ENCODE measurements around the gene ATG7.
"Not testable (repeated sequence)": the region's sequence is repeated elsewhere in the genome, so short reads cannot be mapped to it uniquely, and the experiment has no call there.

The ATG7 gene

DNA sequence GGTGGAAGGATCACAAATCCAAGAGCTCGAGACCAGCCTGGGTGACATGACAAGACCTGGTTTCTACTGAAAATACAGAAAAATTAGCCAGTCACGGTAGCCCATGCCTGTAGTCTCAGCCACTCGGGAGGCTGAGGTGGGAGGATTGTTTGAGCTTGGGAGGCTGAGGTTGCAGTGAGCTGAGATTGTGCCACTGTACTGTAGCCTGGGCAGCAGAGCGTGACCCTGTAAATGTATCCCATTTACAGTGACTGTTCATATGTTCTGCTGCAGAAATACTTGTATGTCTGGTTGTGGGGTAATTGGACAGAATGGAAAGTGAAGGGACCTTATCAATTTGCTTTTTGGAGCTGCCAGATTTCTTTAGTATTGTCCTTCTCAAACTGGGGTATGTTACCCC lies 24.9 kb downstream of the ATG7 start:
- DNase-seq = no peak

DNA sequence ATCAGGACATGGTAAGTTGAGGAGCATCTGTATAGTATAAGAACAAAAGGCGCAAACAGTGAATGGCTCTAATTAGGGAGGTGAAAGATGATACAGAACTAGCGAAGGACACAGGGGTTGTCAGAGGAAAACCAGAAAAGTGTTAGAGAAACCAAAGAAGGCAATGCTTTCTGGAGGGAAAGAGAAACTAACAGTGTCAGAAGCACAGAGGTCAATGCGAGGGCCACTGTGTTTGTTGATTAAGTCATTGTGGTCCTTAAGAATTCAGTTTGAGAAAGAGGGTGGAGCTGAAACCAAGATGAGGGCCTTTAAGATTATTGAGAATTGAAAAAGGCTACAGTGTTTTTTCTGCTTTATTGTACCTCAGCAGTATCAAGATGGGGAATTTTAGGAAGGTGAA lies 28.8 kb downstream of the ATG7 start:
- DNase-seq = no peak

DNA sequence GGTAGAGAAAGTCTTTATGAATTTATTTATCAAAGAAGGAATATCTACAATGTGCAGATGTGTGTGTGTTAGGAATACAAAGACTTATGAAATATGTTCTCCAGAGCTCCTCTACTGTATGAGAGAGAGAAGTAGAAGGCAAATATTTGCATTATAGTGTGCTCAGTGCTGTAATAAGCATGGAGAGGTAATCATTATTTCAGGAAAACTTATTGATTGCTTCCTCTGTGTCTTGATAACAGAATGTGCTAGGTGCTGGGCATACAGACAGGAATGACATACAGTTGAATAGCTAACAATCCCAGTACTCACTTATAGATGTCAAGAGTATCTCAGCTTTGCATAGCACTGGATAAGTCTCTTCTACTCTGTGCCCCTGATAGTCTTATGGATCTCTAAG lies 30.2 kb downstream of the ATG7 start:
- DNase-seq = no peak

DNA sequence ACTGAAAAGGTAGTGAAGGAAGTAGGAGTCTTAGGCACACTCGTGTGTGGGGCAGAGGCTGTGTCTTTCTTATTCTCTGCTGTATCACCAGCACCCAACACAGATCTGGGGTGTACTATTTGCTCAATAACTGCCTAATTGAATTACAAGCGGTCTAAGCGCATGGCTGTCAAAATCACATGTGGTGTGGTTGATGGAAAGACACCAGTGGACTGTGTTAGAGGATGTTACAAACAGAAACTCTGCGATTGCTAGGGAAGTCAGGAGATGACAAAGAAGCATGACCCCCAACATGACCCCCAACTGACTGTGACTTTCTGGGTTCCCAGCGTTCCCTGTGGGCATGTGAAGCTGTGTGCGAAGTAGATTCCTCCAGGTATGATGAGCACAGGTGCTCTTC lies 32.0 kb downstream of the ATG7 start:
- peak; percentile 73 to 89 (median 76) for DNase-seq

DNA sequence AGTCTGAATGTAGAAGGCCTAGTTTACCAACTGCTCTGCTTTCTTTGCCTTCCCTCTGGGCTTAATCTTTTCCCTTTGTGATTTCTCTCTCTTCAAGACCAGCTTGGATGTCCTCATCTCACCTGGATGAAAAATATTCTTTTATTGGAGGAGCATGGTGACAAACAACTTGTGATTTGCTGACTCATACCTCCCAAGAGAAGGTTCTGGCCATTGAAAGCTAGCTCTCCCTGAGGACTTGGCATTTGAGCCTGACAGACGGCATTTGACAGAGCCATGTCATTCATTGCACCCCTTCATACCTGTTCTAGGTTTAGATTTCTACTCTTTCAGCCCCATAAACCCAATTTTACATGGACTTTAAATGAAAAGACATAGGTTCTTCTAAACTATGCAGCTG lies 33.3 kb downstream of the ATG7 start:
- peak in 1 of 4 experiments; percentile 24 for DNase-seq

DNA sequence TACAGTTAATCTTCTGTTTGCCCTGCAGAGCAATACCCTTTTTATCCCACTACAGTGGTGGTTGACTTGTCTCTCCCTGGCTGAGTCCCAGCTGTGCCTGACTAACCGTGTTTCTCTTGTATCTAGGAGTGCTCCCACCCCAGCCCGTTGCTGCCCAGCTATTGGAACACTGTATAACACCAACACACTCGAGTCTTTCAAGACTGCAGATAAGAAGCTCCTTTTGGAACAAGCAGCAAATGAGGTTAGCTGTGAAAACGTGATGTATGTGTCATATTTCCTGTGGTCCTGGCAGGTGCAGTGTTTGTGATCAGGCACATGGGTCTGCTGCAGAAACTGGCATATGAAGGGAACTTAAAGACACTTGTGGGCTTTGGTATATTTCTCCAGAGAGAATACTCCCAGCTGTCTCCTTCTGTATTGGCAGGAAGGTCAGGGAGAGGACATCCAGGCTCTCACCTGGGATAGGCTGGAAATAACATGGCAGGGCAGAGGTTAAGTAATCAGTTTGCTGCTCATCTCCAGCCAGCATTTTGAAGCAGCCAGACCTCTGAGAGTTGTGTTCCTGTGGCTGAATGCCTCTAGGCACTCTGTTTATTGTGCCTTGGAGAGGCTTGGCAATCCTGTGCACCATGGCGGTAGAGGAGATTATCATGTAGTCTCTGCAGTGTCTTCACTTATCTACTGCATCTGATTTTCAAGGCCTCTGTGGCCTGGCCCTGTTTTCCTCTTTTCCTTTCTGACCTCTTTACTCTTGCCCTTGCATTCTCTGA lies 34.8 kb downstream of the ATG7 start:
- peak in 3 of 4 experiments; percentile 14 to 28 (median 21) for DNase-seq

DNA sequence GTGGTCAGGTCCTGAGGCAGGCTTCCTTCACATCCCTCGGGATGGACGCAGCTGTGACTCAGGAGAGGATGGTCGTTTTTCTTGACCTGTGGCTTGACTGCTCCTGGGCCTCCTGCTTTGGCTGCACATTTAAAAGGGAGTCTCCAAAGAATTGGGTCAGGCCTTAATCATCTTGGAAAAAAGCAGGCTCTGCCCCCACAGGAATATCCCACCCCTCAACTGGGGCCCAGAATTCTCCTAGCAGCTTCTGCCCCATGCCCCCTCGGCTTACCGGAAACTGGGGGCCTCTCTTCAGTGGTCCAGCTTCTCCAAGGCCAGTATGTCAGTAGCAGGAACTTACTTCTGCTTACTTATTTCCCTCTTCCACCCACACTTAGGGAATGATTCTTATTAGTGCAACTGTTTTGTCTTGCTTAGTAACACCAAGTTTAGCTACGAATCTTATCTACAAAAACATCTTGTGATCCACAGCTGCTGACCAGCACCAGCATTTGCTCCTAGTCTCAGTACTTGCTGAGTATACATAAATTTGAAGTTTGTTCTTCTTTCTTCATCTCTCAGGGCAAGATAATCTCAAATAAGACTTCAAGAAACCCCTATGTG lies 35.7 kb downstream of the ATG7 start:
- peak; percentile 81 to 97 (median 90) for DNase-seq

DNA sequence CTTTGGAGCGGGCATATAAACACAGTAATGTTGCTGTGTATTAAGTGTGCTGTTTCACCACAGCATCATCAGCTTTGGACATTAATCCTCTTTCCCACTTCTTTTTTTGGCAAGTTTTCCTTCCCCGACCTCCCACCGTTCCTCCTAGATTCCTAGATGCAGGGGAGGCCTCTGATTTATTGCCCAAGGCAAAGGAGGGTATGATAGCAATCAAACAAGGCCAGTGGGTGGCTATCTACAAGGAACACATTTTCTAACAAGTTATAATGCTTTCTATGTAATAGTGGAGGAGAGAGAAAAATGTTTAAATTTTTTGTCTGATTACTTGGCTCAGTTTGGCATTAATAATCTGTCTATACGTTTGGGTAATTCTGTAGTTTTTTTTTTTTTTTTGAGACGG lies 38.1 kb downstream of the ATG7 start:
- no peak for DNase-seq

DNA sequence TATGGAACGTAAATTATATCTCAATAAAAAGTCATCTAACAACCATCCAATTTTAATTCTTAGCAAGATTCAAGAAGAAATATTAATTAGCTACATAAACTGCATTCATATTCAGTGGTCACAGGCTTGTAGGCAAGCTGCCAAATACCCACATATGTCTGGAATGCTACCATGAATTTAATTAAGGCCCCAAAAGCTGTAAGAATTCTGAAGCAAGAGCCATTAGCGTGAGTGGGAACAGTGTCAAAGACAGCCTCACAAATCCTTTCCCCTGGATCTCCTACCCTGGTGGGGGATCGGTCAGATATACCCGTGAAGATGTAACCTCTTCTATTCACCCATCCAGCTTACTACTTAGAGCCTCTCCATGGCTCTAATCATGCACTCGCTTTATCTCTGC lies 40.0 kb downstream of the ATG7 start:
- DNase-seq = no peak

DNA sequence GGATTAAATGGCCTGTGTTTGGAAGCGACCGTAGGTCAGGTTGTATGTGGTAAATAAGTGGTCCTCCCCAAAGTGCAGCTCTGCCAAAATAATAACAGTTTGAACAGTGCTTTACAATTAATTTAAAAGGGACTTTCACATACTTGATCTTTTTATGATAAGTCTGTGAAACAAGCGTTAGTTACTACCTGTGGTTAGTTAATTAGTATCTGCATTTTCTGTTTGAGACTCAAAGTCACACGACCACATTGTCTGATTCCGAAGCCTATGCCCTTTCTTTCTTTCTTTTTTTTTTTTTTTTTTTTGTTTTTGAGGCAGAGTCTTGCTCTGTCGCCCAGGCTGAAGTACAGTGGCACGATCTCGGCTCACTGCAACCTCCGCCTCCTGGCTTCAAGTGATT lies 45.1 kb downstream of the ATG7 start:
- DNase-seq = no peak

DNA sequence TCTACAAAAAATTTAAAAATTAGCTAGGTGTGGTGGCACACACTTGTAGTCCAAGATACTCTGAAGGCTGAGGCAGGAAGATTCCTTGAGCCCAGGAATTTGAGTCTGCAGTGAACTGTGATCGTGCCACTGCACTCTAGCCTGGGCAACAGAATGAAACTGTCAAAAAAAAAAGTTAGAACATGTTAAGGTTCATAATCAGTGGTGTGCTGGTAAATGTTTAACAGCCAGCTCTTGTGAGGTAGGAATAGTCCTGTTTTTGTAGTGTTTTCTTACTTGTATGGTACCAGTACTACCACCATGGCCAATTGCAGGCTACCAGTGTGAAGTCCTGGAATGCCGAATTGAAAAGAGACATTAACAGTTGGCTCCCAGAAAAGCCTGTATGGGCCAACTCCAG lies 50.7 kb downstream of the ATG7 start:
- no peak for DNase-seq

DNA sequence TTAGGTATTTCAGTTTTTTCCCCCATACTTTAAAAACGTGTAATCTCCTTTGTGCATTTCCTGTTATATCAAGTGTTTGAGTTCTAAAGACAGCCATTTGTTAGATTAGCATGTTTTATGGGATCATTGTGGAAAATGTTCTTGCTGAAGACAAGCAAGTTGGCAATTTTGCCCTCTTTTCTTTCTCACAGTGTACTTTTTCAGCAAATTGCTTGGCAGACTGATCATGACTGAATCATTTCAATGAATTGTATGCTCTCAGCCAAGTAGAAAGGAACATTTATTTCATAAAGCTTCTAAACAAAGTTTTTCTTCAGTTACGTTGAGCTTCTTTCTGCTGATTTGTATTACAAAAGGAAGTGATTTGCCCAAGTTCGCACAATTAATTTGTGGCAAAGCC lies 51.6 kb downstream of the ATG7 start:
- no peak for DNase-seq

DNA sequence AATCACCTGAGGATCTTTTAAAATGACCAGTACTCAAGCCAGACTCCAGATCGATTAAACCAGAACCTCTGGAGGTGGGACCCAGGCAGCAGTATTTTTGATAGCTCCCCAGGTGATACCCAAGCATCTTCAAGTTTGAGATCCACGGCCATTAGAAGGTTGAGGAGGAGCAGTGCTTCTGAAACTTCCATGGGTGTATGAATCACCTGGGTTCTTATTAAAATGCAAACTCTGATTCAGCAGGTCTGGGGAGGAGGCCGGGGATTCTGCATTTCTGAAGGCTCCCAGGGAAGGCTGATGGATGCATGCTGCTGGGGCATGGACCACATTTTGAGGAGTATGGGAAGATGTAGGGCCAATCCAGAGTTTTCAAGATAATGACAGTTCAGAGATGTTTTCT lies 55.4 kb downstream of the ATG7 start:
- DNase-seq = no peak

DNA sequence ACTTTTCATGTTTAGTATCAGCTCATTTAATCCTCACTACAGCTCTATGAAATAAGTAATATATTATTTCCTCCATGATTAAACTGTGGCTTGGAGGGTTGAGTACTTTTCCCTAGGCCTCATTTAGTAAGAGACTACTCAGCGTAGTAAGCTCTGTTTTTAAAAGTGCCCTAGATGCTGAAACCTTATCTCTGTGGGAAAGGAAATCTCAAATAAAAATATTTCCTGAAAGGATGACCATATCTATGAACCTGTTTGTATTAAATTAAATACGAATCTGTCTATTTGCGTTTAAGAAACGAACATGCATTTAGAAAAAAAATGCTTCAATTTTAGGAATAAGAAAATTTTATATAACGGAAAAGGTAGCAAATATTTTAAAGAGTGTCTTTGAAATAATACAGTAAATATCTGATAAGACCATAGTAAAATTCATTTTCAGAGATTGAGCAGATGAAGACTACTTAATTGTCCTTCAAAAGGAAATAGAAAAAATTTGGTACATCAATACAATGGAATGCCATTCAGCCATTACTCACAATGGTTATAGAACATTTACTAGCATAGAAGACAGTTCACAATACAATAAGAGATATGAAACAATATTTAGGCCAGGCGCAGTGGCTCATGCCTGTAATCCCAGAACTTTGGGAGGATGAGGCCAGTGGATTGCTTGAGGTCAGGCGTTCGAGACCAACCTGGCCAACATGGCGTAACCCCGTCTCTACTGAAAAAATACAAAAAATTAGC lies 56.2 kb downstream of the ATG7 start:
- DNase-seq = no peak

DNA sequence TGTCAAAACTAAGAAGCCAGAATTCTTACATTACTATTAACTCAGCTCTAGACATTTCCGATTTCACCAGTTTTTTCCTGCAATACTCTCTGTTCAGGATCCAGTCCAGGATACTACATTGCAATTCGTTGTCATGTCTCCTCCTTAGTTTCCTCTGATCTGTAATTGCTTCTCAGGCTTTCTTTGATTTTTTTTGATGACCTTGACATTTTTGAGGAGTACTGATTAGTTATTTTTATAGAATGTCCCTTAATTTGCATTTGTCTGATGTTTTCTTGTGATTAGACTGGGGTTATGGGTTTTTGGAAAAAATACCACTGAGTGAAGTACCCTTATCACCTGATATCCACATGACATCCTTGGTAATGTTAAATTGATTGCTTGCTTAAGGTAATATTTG lies 57.6 kb downstream of the ATG7 start:
- no peak for DNase-seq

DNA sequence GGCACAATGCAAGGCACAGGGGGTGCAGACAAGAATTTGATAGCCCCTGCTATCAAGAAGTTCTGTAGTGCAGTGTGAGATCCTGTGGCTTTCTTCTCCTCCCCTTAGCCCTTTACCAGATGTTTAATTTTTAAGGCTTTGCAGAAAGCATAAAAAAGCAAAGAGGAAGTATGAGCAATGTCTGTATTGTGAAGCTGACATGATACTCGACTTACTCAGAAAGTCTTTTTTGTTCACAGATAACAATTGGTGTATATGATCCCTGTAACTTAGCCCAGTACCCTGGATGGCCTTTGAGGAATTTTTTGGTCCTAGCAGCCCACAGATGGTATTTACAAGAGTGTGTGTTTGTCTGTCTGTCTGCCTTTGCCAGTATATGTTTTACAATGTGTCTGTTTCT lies 58.9 kb downstream of the ATG7 start:
- peak in 2 of 4 experiments; percentile 41 to 57 for DNase-seq

DNA sequence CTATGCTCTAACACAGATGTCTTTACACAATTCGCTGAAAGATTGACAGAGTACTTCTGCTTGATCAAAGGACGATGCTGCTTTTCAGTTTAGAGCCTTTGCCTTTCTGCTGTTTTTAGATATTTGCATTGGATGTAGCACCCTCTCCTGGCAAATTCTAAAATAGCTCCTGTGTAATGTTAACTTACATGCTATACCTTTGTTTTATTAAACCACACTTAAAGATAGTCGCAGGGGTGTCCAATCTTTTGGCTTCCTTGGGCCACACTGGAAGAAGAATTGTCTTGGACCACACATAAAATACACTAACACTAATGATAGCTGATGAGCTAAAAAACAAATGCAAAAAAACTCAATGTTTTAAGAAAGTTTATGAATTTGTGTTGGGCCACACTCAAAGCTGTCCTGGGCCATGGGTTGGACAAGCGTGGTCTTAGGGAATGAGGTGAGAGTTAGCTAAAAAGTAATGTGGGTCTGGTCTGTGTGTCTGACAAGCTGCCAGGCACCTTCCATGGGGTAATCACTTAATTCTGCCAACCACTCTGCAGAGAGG lies 62.9 kb downstream of the ATG7 start:
- peak; percentile 48 to 83 (median 66) for DNase-seq

DNA sequence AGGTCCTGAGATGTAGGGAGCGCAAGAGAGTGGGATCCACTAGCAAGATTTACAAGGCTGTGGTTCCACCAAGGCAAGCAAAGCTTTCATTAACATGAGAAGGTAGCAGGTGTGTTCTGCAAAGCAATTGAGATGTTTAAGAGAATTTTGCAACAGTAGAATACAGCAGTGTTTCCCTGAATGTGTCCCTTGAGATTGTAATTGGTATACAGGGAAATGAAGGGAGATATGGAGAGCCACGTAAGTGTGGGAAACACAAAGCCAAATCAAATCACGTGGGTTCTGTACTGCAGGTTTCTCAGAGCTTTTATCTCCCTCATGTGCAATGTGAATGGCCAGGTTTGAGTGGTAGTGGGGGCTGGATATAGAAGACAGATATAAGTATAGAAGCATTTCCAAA lies 67.3 kb downstream of the ATG7 start:
- DNase-seq = no peak

DNA sequence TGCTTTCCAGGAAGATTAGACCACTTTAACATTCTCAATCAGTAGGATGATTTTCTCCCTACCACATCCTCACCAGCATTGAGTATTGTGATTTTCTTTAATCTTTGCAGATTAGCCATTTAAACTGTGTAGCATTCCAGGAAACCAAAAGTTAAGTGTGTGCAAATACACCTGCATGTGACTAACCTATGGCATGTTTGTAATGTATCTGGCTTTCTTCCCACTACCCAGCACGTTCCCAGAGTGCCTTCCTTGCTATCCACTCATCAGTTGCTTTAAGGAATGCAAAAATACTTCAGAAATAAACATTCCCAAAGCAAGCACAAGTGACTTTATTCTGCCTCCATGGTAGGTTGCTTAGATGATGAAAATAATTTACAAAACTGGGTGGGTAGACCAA lies 74.2 kb downstream of the ATG7 start:
- no peak for DNase-seq

DNA sequence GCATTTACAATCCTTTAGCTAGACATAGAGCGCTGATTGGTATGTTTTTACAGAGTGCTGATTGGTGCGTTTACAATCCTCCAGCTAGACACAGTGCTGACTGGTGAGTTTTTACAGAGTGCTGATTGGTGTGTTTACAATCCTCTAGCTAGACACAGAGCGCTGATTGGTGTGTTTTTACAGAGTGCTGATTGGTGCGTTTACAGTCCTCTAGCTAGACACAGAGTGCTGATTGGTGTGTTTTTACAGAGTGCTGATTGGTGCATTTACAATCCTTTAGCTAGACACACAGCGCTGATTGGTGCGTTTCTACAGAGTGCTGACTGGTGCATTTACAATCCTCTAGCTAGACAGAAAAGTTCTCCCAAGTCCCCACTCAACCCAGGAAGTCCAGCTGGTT lies 76.7 kb downstream of the ATG7 start:
- not testable (repeated sequence) for DNase-seq

DNA sequence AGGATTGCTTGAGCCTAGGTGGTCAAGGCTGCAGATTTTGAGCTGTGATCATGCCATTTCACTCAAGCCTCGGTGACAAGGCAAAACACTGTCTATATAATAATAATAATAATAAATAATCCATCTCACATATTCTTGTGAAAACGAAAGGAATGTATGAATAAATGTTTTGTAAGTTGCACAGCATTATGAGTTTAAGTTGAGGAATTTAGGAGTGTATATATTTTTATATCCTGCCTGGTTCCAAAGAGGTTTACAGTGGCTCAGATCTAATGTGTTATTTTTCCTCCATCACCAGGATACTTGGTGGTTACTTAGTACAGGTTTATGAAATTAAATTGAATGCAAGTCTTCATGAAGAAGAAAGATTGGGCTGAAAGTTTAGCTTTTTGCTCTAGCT lies 77.2 kb downstream of the ATG7 start:
- DNase-seq = no peak

DNA sequence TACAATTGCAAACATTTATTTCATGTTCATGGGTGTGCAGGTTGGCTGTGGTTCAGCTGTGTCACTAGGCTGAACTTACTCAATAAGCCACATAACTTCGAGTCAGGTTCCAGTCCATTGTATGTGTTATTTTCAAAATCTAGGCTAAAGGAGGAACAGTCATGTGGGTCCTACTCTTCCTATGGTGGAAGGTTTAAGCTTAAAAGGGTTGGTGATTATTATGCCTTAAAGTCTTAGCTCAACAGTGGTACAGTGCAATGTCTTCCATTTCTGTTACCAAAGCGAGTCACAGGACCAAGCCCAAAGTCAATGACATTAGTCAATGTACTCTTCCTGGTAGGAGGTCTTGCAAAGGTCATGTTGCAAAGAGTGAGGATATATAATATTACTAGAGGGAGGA lies 78.2 kb downstream of the ATG7 start:
- peak; percentile 43 to 83 (median 67) for DNase-seq

DNA sequence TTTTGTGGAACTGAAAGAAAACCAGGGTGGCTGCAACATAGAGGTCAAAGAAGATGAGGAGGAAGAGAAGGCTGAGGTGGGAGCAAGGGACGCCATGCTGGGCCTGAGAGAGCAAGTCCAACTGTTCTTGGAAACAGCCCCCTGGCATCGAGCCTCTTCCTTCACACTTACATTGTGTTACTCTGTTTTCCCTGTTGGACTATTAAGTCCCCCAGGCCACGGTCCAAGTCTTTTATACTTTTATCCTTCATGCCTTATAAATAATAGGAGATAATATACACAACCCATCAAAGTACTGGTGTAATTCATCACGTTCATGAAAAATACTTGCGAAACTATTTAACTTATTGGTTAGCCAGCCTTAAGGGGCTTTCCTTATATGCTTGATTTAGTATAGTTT lies 79.3 kb downstream of the ATG7 start:
- DNase-seq = no peak

DNA sequence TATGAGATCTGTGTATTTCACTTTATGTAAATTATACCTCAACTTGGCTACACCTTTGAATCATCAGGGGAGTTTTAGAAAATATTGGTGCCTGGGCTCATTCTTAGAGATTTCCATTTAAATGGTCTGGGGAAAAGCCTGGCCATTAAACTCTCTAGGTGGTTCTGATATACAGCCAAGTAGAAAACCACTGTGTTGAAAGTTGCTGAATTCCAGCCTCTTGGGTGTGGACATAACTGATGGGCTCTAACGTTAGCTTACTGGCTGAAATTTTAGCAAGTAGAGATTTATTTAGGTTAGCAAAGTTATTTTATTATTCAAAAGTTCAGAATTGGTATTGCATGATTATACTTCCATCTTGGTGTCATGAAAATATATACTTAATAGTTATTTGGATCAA lies 84.1 kb downstream of the ATG7 start:
- no peak for DNase-seq
